GM12875 (cell line): ENCODE data around the gene SLC5A11.
"Not testable (repeated sequence)": the region's sequence is repeated elsewhere in the genome, so short reads cannot be mapped to it uniquely, and the experiment has no call there.

Source experiments
- H3K4me3 ChIP-seq: one replicate; pipeline ENCODE4 v1.5.1; 2011; ENCODE audit warnings: low read depth, low read length, control low read depth
- CTCF ChIP-seq: IDR thresholded peaks from 2 replicates; pipeline ENCODE4 v1.5.1; 2011; ENCODE audit warnings: low read depth, mild to moderate bottlenecking, control low read depth, inconsistent platforms, low read length, moderate library complexity, borderline replicate concordance; ENCODE audit not compliant: insufficient read depth

The SLC5A11 gene

GRCh38 chr16:24836836-24837235, 8.9 kb upstream of the SLC5A11 start:
- no peak for TF ChIP-seq CTCF
- H3K4me3 ChIP-seq, result no peak overlapping the region

- no peak overlapping the region for H3K4me3 ChIP-seq
- TF ChIP-seq CTCF, result no peak
Observed at GRCh38 chr16:24837969-24838368, 7.8 kb upstream of the SLC5A11 start.

- no peak overlapping the region for H3K4me3 ChIP-seq
- TF ChIP-seq CTCF, result no peak
Observed at GRCh38 chr16:24838554-24839266, 7.1 kb upstream of the SLC5A11 start.

- H3K4me3 ChIP-seq, result no peak overlapping the region
- TF ChIP-seq CTCF, result no peak
Observed at GRCh38 chr16:24839347-24839972, 6.3 kb upstream of the SLC5A11 start.

GRCh38 chr16:24841291-24841690, 4.5 kb upstream of the SLC5A11 start:
- no peak for TF ChIP-seq CTCF
- H3K4me3 ChIP-seq, result no peak overlapping the region

GRCh38 chr16:24844101-24845030, 1.4 kb upstream of the SLC5A11 start:
- TF ChIP-seq CTCF, result no peak
- H3K4me3 ChIP-seq, result no peak overlapping the region

- not testable (repeated sequence) for H3K4me3 ChIP-seq
Observed at GRCh38 chr16:24845031-24845365, 765 bp upstream of the SLC5A11 start.
